Pancreas (tissue), 10 donors: ENCODE measurements around the gene LCP1. TPM values are rescaled to one million over a fixed set of nuclear protein-coding genes. Genes with fewer than 3 reads are reported as not detected.

Experiments used
- ATAC-seq, 4 donors: fragments of 200-7000 bp; cut with Tn5 transposase; one replicate each; pipeline versions ENCODE4 v1.8.0 to v1.9.1; 2020; ENCODE audit warnings: mild to moderate bottlenecking in 4 of 4, moderate library complexity in 4 of 4
- DNase-seq, 6 donors: peaks; one replicate each; pipeline ENCODE4 v3.0.0-alpha.2; 2020
- FAIRE-seq: peaks from 2 replicates; lab custom pipeline; 2012; peaks lifted over from hg19 to GRCh38; lab: Jason Lieb, UNC
- H3K27ac ChIP-seq, 4 donors: fragments of 200-600 bp; sonication (generic); 1 replicate in 3 of 4; 2 replicates in 1 of 4; pipeline versions ENCODE4 v1.5.0 to v1.8.0; 2020
- H3K27me3 ChIP-seq, 4 donors: fragments of 200-600 bp; one replicate each; pipeline ENCODE4 v1.8.0; 2021
- H3K36me3 ChIP-seq, 3 donors: fragments of 200-600 bp; sonication (generic) in 1 of 3; one replicate each; pipeline versions ENCODE4 v1.5.0 to v1.8.0; 2020 to 2021
- H3K4me1 ChIP-seq, 3 donors: fragments of 200-600 bp; one replicate each; pipeline ENCODE4 v1.8.0; 2021
- H3K4me3 ChIP-seq, 4 donors: fragments of 200-600 bp; sonication (generic) in 2 of 4; one replicate each; pipeline versions ENCODE4 v1.5.0 to v1.8.0; 2020 to 2021
- H3K9me3 ChIP-seq, 4 donors: fragments of 200-600 bp; one replicate each; pipeline ENCODE4 v1.8.0; 2021
- CTCF ChIP-seq, 4 donors: fragments of 200-600 bp; sonication (generic) in 3 of 4; IDR thresholded peaks; one replicate each; pipeline versions ENCODE4 v1.5.0 to v1.8.0; 2021; ENCODE audit warnings: antibody characterized with exemption in 4 of 4
- WGBS, 2 donors: extraction: QIAGEN DNeasy Blood & Tissue Kit; methylation state at CpG; one replicate each; pipeline ENCODE4 v1.1.7; 2013; 5-methylcytosine and 5-hydroxymethylcytosine counted together
- intact Hi-C, 3 donors: fragments of 100-400 bp; cut with DNase I; formaldehyde crosslinking; loops; one replicate each; pipeline versions ENCODE4 v1.11.1 to v1.14.2; 2022
- polyA plus RNA-seq, 2 donors: library from polyadenylated mRNA; stranded (reverse); fragments of 200-250 nt; gene quantifications; one replicate each; pipeline ENCODE4 v1.2.3, GENCODE V29; 2013
- total RNA-seq, 6 donors: library from RNA; stranded (reverse); fragmentation: NEBNext Ultra II Directional in 4 of 6; extraction: Animal tissue kit (Norgen Biotek cat#: 25700) in 4 of 6; gene quantifications; one replicate each; pipeline versions ENCODE4 v1.2.1 to v1.2.4, GENCODE V29; 2021 to 2023
- donor health status: healthy with polysubstance abuse.
- donor health status: DM: no; HTN: no; CAD: no; lungs with moderate emphysema.
- donor health status: DM: no; HTN: no; CAD: no.
- donor health status: control.
- donor health status: control.
- donor health status: Bipolar disorder and iron deficiency.
- donor health status: DM: yes; HTN: yes; CAD: no.
- donor health status: DM: no; HTN: no; CAD: no.
- donor health status: DM: no; HTN: no; CAD: no.
- donor health status: DM: yes; HTN: yes; CAD: no.

The LCP1 gene
- total and polyA plus RNA-seq, 8 donors = 2.0 to 38.3 (median 5.2) TPM

- Histone ChIP-seq H3K27ac (no peak overlapping the region), H3K27me3 (no peaks in the 10 kb centered on the region), H3K4me3 (no peak overlapping the region), H3K4me1 (peaks cover 8 to 25% (median 24%) of the 10 kb centered on the region in 3 donors), H3K36me3 (no peaks in the 10 kb centered on the region), H3K9me3 (no peaks in the 10 kb centered on the region)
- 82 to 98% methylated on average over 2 of the region's 2 CpGs for WGBS, 2 donors
- intact Hi-C loops = no loop called here
- DNase-seq (no peak), ATAC-seq (no peak), FAIRE-seq (no peak)
- TF ChIP-seq CTCF (IDR thresholded peaks at IDR 0.05) = no peak
Measured at GRCh38 chr13:46140044-46140443, 41.9 kb downstream of the LCP1 start.

GRCh38 chr13:46137627-46138317 is 44.2 kb downstream of the LCP1 start:
- intact Hi-C loops = no loop called here
- no peak for DNase-seq

GRCh38 chr13:46136688-46137087 is 45.3 kb downstream of the LCP1 start:
- intact Hi-C loops = no loop called here
- ATAC-seq = no peak
- H3K36me3 ChIP-seq = no peaks in the 10 kb centered on the region
- no peak overlapping the region for H3K4me3 ChIP-seq
- no peak for DNase-seq
- no peak for FAIRE-seq
- H3K27ac ChIP-seq = no peak overlapping the region
- H3K4me1 ChIP-seq = peaks cover 3 to 26% (median 17%) of the 10 kb centered on the region in 3 donors
- H3K9me3 ChIP-seq = no peaks in the 10 kb centered on the region
- no peaks in the 10 kb centered on the region for H3K27me3 ChIP-seq
- 89 to 91% methylated on average over 4 of the region's 4 CpGs for WGBS, 2 donors
- TF ChIP-seq CTCF (IDR thresholded peaks at IDR 0.05) = no peak

More at GRCh38 chr13:46137627-46138317, 44.2 kb downstream of the LCP1 start:
- no peak overlapping the region for H3K4me3 ChIP-seq
- peak in 2 of 4 donors; percentile 15 to 21 for ATAC-seq
- no peaks in the 10 kb centered on the region for H3K9me3 ChIP-seq
- no peak for TF ChIP-seq CTCF (IDR thresholded peaks at IDR 0.05)
- 15 to 28% methylated on average over 2 of the region's 2 CpGs for WGBS, 2 donors
- no peaks in the 10 kb centered on the region for H3K36me3 ChIP-seq
- H3K27me3 ChIP-seq = no peaks in the 10 kb centered on the region
- H3K4me1 ChIP-seq = peaks cover 3 to 27% (median 22%) of the 10 kb centered on the region in 3 donors
- H3K27ac ChIP-seq = peak overlapping the region in 1 of 4 donors; percentile 17
- FAIRE-seq = no peak

GRCh38 chr13:46134961-46135522 is 46.9 kb downstream of the LCP1 start:
- WGBS, 2 donors = 25 to 26% methylated on average over 4 of the region's 4 CpGs
- H3K4me3 ChIP-seq = no peak overlapping the region
- TF ChIP-seq CTCF (IDR thresholded peaks at IDR 0.05) = no peak
- H3K9me3 ChIP-seq = no peaks in the 10 kb centered on the region
- no peaks in the 10 kb centered on the region for H3K27me3 ChIP-seq
- FAIRE-seq (no peak), ATAC-seq (peak; percentile 93 to 97 (median 96)), DNase-seq (peak in 4 of 6 donors; percentile 35 to 79 (median 74))
- H3K4me1 ChIP-seq = peaks cover 3 to 26% (median 17%) of the 10 kb centered on the region in 3 donors
- H3K36me3 ChIP-seq = no peaks in the 10 kb centered on the region
- peak overlapping the region; percentile 40 to 79 (median 71) for H3K27ac ChIP-seq
- intact Hi-C loops = no loop called here

- Histone ChIP-seq H3K4me1 (peaks cover 3 to 30% (median 17%) of the 10 kb centered on the region in 3 donors), H3K4me3 (no peak overlapping the region)
Measured at GRCh38 chr13:46134494-46134893, 47.5 kb downstream of the LCP1 start.

More at GRCh38 chr13:46134494-46134893, 47.5 kb downstream of the LCP1 start:
- no peak for FAIRE-seq
- intact Hi-C loops = no loop called here
- Histone ChIP-seq H3K36me3 (no peaks in the 10 kb centered on the region), H3K9me3 (no peaks in the 10 kb centered on the region), H3K27ac (peak overlapping the region; percentile 40 to 79 (median 71)), H3K27me3 (no peaks in the 10 kb centered on the region)
- no peak for ATAC-seq
- no peak for TF ChIP-seq CTCF (IDR thresholded peaks at IDR 0.05)
- no peak for DNase-seq
- WGBS, 2 donors = 47 to 57% methylated on average over 2 of the region's 2 CpGs
